ENCODE data around the gene ZP4.
"Not testable (repeated sequence)": the region's sequence is repeated elsewhere in the genome, so short reads cannot be mapped to it uniquely, and the experiment has no call there.

The ZP4 gene

GRCh38 chr1:237877631-237878030, 13.1 kb downstream of the ZP4 start:
- DNase-seq (ENCODE audit: low read depth in 2 of 2) = no peak

GRCh38 chr1:237875291-237875690, 15.4 kb downstream of the ZP4 start:
- DNase-seq (ENCODE audit: low read depth in 2 of 2) = no peak

DNA sequence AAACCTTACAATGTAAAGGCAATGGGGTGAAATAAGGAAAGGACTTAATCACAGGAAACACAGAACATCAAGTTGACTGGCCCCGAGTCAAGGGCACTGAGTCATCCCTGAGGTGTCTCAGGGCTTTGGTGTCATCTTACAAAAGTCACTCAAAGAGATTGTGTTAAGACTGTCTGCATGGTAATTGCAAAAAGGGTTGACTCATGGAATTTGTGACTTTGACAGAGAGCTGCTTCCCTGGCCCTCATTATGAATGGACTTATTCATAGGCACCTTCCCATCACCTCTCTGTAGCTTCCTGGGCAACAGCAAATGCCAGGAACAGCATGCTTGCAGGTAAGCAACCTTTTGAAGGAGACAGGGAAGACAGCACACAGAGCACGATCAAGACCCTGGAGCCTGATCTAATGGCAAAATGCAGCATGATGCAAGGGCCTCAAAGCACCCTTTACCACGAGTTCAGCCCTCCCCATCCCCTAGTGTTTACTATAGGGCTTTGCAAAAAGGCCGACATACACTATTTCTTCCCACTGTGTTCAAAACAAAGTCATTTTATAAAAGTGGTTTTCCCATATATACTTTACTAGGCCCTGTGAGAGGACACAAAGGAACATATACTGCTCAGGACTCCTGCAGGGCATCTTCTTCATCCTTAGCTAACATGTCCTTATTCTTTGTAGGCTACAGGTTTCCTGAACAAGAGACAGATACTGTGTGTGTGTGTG, 17.1 kb downstream of the ZP4 start:
- no peak for DNase-seq (ENCODE audit: low read depth in 2 of 2)

- no peak for DNase-seq (ENCODE audit: low read depth in 2 of 2)
These were observed 21.7 kb downstream of the ZP4 start for GRCh38 chr1:237868817-237869600.

- no peak for DNase-seq (ENCODE audit: low read depth in 2 of 2)
These were observed 23.3 kb downstream of the ZP4 start for GRCh38 chr1:237867380-237867888.

GRCh38 chr1:237864338-237865244, 26.1 kb downstream of the ZP4 start:
- no peak for DNase-seq (ENCODE audit: low read depth in 2 of 2)

DNA sequence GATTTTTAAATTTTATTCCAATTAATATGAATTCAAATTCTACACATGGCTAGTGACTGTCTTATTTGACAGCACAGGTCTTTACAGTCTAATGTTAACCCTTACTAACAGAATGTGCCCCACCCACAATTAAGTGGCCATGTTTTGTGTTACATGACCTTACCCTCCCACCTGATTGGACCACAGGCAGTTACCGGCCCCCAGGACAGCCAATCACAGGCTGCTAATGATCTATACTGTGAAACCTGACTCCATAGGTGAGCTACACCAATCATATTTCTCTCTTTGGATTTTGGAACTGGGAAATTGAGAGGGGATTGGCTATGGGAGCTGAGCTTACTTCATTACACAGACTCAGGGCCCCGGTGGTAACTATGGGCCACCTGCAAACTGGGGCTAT, 27.5 kb downstream of the ZP4 start:
- DNase-seq (ENCODE audit: low read depth in 2 of 2) = no peak

- no peak for DNase-seq (ENCODE audit: low read depth in 2 of 2)
These were observed 28.8 kb downstream of the ZP4 start for GRCh38 chr1:237861944-237862343.

- no peak for DNase-seq (ENCODE audit: low read depth in 2 of 2)
These were observed 31.7 kb downstream of the ZP4 start for GRCh38 chr1:237858992-237859391.

- DNase-seq (ENCODE audit: low read depth in 2 of 2) = no peak
These were observed 33.3 kb downstream of the ZP4 start for GRCh38 chr1:237857455-237857854.

DNA sequence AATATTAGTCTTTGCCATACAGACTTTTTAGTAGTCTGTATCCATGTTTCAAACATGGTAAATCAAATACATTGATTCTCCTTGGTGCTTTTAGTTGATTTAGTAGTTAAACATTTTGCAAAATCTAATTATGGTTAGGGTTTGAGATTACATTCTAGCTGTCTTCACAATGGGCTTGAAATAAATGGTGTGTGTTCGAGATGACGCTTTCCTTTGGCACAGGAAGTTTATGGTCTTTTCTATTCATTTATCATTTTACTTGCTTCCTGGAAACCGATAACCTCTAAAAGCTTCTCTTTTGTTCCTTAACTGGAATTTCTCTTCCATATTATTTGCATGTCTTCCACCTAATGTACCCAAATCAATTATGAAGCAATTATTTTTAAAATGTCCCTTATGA, 38.4 kb downstream of the ZP4 start:
- DNase-seq (ENCODE audit: low read depth in 2 of 2) = no peak

GRCh38 chr1:237851210-237851845, 39.4 kb downstream of the ZP4 start:
- DNase-seq (ENCODE audit: low read depth in 2 of 2) = no peak

DNA sequence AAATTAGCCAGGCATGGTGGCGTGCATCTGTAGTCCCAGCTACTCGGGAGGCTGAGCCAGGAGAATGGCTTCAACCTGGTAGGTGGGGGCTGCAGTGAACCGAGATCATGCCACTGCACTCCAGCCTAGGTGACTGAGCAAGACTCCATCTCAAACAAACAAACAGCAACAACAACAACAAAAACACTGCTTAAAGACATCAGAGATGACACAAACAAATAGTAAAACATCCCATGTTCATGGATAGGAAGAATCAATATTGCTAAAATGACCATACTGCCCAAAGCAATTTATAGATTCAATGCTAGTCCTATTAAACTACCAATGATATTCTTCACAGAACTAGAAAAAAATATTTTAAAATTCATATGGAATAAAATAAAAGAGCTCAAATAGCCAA, 47.2 kb downstream of the ZP4 start:
- not testable (repeated sequence) for DNase-seq (ENCODE audit: low read depth in 2 of 2)

DNA sequence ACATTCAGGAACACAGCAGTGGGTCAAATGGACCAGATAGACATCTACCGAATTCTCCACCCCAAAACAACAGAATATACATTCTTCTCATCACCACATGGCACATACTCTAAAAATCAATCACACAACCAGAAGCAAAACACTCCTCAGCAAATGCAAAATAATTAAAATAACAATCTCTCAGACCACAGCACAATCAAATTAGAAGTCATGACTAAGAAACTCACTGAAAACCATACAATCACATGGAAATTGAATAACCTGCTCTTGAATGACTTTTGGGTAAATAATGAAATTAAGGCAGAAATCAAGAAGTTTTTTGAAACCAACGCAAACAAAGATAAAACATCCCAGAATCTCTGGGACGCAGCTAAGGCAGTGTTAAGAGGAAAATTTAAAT, 49.2 kb downstream of the ZP4 start:
- DNase-seq (ENCODE audit: low read depth in 2 of 2) = no peak

GRCh38 chr1:237838904-237839534, 51.7 kb downstream of the ZP4 start:
- DNase-seq (ENCODE audit: low read depth in 2 of 2) = no peak

DNA sequence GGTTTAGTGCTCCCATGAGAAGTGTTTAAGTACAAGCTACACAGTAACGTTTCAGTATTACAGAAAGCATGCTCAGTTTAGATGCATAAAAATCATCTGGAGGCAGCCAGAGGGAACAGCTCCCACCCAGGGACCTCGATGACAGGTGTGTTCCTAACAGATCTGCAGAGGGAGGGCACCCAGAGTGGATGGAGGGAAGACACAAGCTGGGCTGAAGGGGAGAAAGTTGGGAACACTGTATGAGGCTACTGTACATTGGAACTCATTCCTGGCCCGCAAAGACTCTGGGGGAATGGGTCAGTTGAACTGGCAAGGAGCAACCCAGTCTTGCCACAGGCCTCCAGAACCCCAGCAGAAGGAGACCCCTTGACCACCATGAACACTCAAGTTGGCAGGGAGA, 52.4 kb downstream of the ZP4 start:
- no peak for DNase-seq (ENCODE audit: low read depth in 2 of 2)

- no peak for DNase-seq (ENCODE audit: low read depth in 2 of 2)
These were observed 56.3 kb downstream of the ZP4 start for GRCh38 chr1:237834461-237834860.

DNA sequence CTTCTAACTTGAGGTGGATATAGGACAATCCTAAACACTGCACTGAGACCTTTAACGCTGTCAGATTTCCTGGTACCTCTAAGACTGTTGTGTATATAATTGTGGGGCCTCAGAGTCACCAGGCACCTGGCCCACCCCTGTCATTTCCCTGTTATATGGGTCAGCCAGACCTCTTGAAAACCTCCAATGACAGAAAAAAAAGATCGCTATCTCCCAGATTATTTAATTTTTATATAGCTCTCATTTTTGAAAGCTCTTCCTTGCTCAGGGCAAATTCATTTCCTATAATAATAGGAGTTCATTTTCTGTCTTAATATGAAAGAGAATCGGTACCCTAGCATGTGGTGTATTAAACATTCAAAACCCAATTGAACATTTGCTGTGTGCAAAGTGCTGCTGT, 56.7 kb downstream of the ZP4 start:
- DNase-seq (ENCODE audit: low read depth in 2 of 2) = no peak

DNA sequence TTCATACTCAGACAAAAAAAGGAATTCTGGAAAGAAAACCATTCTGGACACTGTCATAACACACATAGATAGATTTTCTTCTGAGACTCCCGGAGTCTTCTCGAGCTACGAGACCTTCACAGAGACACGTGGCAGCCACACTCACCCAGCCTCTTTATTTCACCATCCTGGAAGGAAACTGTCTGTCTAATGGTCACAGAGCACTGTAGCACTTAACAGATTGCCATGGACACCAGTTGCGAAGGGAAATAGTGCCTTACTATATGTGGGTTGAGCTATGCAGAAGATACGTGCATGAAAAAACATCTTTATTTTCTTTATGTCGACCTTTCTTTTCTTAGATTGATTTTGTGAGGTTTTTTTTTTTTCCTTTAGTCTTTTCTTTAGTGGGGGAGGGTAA, 57.9 kb downstream of the ZP4 start:
- DNase-seq (ENCODE audit: low read depth in 2 of 2) = no peak

All from stimulated activated CD8-positive, alpha-beta memory T cell treated with anti-CD3 and anti-CD28 coated beads, Interleukin-2, amount 100 ng/mL, for 1 hour (primary cell).